Gastrocnemius medialis (tissue), 4 donors: ENCODE measurements around the gene CRX.

Experiments
- POLR2A ChIP-seq, 2 donors: fragments of 450-650 bp; IDR thresholded peaks; one replicate each; pipeline ENCODE4 v1.6.1; 2017; ENCODE audit warnings: antibody characterized with exemption in 2 of 2, mild to moderate bottlenecking in 2 of 2, moderate library complexity in 2 of 2
- TF ChIP-seq, protein P1 (sequence below), 5 experiments: fragments of 450-650 bp in 3 of 5; fragments of 200-600 bp in 2 of 5; sonication (generic) in 2 of 5; IDR thresholded peaks in 4 of 5; conservative IDR thresholded peaks in 1 of 5; 1 replicate in 4 of 5; 2 replicates in 1 of 5; pipeline ENCODE4 v1.5.1; 2016 to 2019; ENCODE audit warnings: antibody characterized with exemption in 5 of 5, mild to moderate bottlenecking in 3 of 5, moderate library complexity in 3 of 5

DNA sequence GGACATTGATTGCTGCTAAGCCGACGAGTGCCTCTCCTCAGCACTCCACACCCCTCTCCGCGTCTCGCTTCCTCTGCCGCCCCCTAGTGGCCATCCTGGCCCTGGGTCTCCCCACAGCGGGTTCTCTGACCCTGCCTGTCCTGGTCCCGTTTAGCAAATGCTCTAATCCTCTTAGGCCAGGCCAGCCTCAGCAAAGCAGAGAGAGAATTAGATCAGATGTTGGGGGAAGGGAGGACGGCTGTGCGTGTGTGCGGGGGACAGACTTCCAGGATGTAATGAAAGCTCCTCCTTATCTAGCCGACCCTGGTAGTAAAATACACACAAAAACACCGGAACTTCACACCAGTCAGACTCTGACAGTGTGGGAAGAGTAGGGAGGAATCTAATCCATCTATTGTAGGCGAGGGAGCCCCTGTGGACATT lies 41.8 kb downstream of the CRX start:
- TF ChIP-seq, protein P1, sequence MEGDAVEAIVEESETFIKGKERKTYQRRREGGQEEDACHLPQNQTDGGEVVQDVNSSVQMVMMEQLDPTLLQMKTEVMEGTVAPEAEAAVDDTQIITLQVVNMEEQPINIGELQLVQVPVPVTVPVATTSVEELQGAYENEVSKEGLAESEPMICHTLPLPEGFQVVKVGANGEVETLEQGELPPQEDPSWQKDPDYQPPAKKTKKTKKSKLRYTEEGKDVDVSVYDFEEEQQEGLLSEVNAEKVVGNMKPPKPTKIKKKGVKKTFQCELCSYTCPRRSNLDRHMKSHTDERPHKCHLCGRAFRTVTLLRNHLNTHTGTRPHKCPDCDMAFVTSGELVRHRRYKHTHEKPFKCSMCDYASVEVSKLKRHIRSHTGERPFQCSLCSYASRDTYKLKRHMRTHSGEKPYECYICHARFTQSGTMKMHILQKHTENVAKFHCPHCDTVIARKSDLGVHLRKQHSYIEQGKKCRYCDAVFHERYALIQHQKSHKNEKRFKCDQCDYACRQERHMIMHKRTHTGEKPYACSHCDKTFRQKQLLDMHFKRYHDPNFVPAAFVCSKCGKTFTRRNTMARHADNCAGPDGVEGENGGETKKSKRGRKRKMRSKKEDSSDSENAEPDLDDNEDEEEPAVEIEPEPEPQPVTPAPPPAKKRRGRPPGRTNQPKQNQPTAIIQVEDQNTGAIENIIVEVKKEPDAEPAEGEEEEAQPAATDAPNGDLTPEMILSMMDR (IDR thresholded peaks at IDR 0.05 in 4 of 5, conservative IDR thresholded peaks at IDR 0.05 in 1 of 5) = peak; percentile 23 to 83 (median 60)
- no peak for TF ChIP-seq POLR2A (IDR thresholded peaks at IDR 0.05)
